ENCODE results near the gene TMEM202. TPM values are rescaled to one million over a fixed set of nuclear protein-coding genes. Genes with fewer than 3 reads are reported as not detected.

TMEM202 gene
- total RNA-seq (not detected), polyA plus RNA-seq (not detected)

GRCh38 chr15:72397796-72398588 is at the start of gene TMEM202:
Gene TMEM202 (plus strand): TSS chr15:72398305. CDS start chr15:72398327, 22 bp downstream.
- DNase-seq (ENCODE audit: low spot score), result no peak
- Histone ChIP-seq H3K4me1 (ENCODE audit: control insufficient read depth in 4 of 4, insufficient read depth in 4 of 4, low read length in 3 of 4) (no peaks in the 10 kb centered on the region), H3K4me3 (ENCODE audit: low read depth in 1 of 3, low read length in 3 of 3) (no peak within 1 kb of the TSS), H3K36me3 (ENCODE audit: control insufficient read depth in 4 of 4, insufficient read depth in 3 of 4, low read depth in 1 of 4, low read length in 3 of 4) (no peaks in the 10 kb centered on the region), H3K9ac (ENCODE audit: low read depth in 1 of 2, low read length in 2 of 2) (no peak within 1 kb of the TSS), H3K27ac (ENCODE audit: low read depth in 1 of 2, low read length in 2 of 2) (no peak within 1 kb of the TSS), H3K27me3 (ENCODE audit: control insufficient read depth in 4 of 4, insufficient read depth in 4 of 4, low read length in 3 of 4) (no peaks in the 10 kb centered on the region), H3K9me3 (ENCODE audit: control insufficient read depth in 4 of 4, low read length in 3 of 4) (no peaks in the 10 kb centered on the region)
- 69% methylated on average over 4 of the region's 4 CpGs for WGBS
- TF ChIP-seq FOXA2 (IDR thresholded peaks at IDR 0.05), result no peak
- TF ChIP-seq GABPA (IDR thresholded peaks at IDR 0.05 in 1 of 2, conservative IDR thresholded peaks at IDR 0.05 in 1 of 2), result no peak
- no peak for TF ChIP-seq SP1 (IDR thresholded peaks at IDR 0.05)
- no peak for TF ChIP-seq JUND (IDR thresholded peaks at IDR 0.05)
- no peak for TF ChIP-seq HNF4G (IDR thresholded peaks at IDR 0.05)
- no peak for TF ChIP-seq NR2F2 (IDR thresholded peaks at IDR 0.05)
- TF ChIP-seq REST (IDR thresholded peaks at IDR 0.05), result no peak
- no peak for TF ChIP-seq EGR1 (IDR thresholded peaks at IDR 0.05; ENCODE audit: low read depth in 2 of 2)
- no peak for TF ChIP-seq HNF4A (conservative IDR thresholded peaks at IDR 0.05)
- TF ChIP-seq RAD21 (IDR thresholded peaks at IDR 0.05), result no peak
- TF ChIP-seq TAF1 (conservative IDR thresholded peaks at IDR 0.05), result no peak
- TF ChIP-seq MAX (IDR thresholded peaks at IDR 0.05), result no peak
- TF ChIP-seq, protein P1, sequence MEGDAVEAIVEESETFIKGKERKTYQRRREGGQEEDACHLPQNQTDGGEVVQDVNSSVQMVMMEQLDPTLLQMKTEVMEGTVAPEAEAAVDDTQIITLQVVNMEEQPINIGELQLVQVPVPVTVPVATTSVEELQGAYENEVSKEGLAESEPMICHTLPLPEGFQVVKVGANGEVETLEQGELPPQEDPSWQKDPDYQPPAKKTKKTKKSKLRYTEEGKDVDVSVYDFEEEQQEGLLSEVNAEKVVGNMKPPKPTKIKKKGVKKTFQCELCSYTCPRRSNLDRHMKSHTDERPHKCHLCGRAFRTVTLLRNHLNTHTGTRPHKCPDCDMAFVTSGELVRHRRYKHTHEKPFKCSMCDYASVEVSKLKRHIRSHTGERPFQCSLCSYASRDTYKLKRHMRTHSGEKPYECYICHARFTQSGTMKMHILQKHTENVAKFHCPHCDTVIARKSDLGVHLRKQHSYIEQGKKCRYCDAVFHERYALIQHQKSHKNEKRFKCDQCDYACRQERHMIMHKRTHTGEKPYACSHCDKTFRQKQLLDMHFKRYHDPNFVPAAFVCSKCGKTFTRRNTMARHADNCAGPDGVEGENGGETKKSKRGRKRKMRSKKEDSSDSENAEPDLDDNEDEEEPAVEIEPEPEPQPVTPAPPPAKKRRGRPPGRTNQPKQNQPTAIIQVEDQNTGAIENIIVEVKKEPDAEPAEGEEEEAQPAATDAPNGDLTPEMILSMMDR (IDR thresholded peaks at IDR 0.05; ENCODE audit: low read depth, low read length, missing input control), result no peak
- TF ChIP-seq ZBTB33 (IDR thresholded peaks at IDR 0.05), result no peak
- TF ChIP-seq ATF3 (IDR thresholded peaks at IDR 0.05), result no peak
- TF ChIP-seq RXRA (IDR thresholded peaks at IDR 0.05), result no peak
- no peak for TF ChIP-seq YY1 (IDR thresholded peaks at IDR 0.05)
